ENCODE measurements around the gene SYT1.
A peak's percentile ranks its signal among the peaks of the same experiment; 100 is the strongest.

SYT1 gene

GRCh38 chr12:79409562-79409961 lies 545.0 kb downstream of the SYT1 start:
- H3K4me3 ChIP-seq (ENCODE audit: low read depth, low read length), result no peak overlapping the region
- TF ChIP-seq CTCF (IDR thresholded peaks at IDR 0.05; ENCODE audit: low read depth, low read length), result no peak

GRCh38 chr12:79411791-79412190 lies 547.2 kb downstream of the SYT1 start:
- TF ChIP-seq CTCF (IDR thresholded peaks at IDR 0.05; ENCODE audit: low read depth, low read length), result no peak
- H3K4me3 ChIP-seq (ENCODE audit: low read depth, low read length), result no peak overlapping the region

GRCh38 chr12:79413796-79414195 lies 549.2 kb downstream of the SYT1 start:
- TF ChIP-seq CTCF (IDR thresholded peaks at IDR 0.05; ENCODE audit: low read depth, low read length), result no peak
- H3K4me3 ChIP-seq (ENCODE audit: low read depth, low read length), result no peak overlapping the region

- no peak for TF ChIP-seq CTCF (IDR thresholded peaks at IDR 0.05; ENCODE audit: low read depth, low read length)
- H3K4me3 ChIP-seq (ENCODE audit: low read depth, low read length), result no peak overlapping the region
Observed at GRCh38 chr12:79414252-79414651, 549.7 kb downstream of the SYT1 start.

- H3K4me3 ChIP-seq (ENCODE audit: low read depth, low read length), result no peak overlapping the region
- TF ChIP-seq CTCF (IDR thresholded peaks at IDR 0.05; ENCODE audit: low read depth, low read length), result no peak
Observed at GRCh38 chr12:79415321-79415720, 550.7 kb downstream of the SYT1 start.

GRCh38 chr12:79415746-79416435 lies 551.3 kb downstream of the SYT1 start:
- TF ChIP-seq CTCF (IDR thresholded peaks at IDR 0.05; ENCODE audit: low read depth, low read length), result no peak
- H3K4me3 ChIP-seq (ENCODE audit: low read depth, low read length), result no peak overlapping the region

GRCh38 chr12:79420146-79420618 lies 555.6 kb downstream of the SYT1 start:
- TF ChIP-seq CTCF (IDR thresholded peaks at IDR 0.05; ENCODE audit: low read depth, low read length), result 0 out of 2 replicates have a peak, but pooled peaks have one; percentile 16
- H3K4me3 ChIP-seq (ENCODE audit: low read depth, low read length), result no peak overlapping the region

Data from WI38 (cell line).